Measurements from ENCODE around the gene FBXO31. TPM values are rescaled to one million over a fixed set of nuclear protein-coding genes. Genes with fewer than 3 reads are reported as not detected.
A peak's percentile ranks its signal among the peaks of the same experiment; 100 is the strongest.
"Not testable (repeated sequence)": the region's sequence is repeated elsewhere in the genome, so short reads cannot be mapped to it uniquely, and the experiment has no call there.

The FBXO31 gene
- total RNA-seq, 1 donor from 2014 or later, result 26.3 TPM

GRCh38 chr16:87411375-87412271, 28.0 kb upstream of the FBXO31 start:
- DNase-seq (ENCODE audit: low read depth), result no peak

DNA sequence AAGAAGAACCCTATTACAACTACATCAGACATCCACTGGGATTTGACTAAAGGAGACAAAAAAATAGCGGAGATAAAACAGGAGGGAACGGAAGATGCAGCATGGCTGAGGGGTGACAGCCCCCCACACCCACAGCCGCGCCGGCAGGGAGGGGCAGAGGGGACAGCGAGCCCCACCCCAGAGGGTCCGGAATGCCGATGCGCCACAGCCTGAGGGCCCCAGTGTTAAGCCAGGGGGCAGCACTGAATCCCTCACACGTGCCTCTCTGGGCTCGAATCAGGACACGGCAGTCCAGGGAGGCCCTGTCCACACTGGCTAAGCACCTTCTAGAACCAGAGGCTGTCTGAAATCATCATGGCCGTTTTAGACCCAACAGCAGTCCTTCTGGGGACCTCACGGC, 27.4 kb upstream of the FBXO31 start:
- no peak for DNase-seq (ENCODE audit: low read depth)

DNA sequence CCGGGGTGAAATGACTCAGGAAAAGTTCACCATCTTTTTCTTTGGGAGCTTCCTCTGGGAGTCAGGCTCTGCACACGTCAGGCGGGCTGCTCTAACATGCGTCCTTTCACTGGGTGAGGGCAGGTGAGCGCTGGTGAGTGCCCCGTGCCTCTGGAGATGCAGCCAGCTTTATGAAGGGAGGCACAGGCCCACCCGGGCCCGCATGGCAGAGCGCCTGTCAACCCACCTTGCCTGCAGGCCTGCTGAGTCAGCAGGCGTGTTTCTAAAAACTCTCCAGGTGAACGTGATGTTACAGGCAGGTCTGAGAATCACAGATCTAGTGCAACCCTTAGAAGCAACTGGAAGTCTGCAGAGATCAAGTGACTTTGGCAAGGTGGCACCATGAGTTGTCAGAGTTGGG, 27.0 kb upstream of the FBXO31 start:
- DNase-seq (ENCODE audit: low read depth), result no peak

GRCh38 chr16:87409781-87410180, 26.2 kb upstream of the FBXO31 start:
- DNase-seq (ENCODE audit: low read depth), result no peak

DNA sequence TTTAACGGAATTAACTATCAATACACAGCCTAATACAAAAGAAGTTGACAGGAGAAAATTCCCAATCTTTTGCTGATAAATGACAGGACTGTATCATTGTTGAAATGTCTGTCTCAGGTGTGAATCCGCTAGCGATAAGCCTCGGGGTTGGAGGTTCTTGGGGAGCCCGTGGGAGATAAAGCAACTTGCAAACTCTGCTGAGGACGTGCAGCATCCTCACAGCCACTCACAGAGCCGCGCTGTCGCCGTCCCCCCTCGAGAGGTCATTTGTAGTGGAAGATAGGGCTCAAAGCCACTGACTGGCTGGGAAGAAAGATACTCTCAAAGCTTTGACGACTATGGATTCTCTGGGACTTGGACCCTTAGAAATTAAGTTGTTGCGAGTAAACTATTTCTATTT, 25.6 kb upstream of the FBXO31 start:
- no peak for DNase-seq (ENCODE audit: low read depth)

GRCh38 chr16:87407511-87408112, 24.0 kb upstream of the FBXO31 start:
- DNase-seq (ENCODE audit: low read depth), result peak; percentile 94

GRCh38 chr16:87406495-87407088, 23.0 kb upstream of the FBXO31 start:
- DNase-seq (ENCODE audit: low read depth), result no peak

DNA sequence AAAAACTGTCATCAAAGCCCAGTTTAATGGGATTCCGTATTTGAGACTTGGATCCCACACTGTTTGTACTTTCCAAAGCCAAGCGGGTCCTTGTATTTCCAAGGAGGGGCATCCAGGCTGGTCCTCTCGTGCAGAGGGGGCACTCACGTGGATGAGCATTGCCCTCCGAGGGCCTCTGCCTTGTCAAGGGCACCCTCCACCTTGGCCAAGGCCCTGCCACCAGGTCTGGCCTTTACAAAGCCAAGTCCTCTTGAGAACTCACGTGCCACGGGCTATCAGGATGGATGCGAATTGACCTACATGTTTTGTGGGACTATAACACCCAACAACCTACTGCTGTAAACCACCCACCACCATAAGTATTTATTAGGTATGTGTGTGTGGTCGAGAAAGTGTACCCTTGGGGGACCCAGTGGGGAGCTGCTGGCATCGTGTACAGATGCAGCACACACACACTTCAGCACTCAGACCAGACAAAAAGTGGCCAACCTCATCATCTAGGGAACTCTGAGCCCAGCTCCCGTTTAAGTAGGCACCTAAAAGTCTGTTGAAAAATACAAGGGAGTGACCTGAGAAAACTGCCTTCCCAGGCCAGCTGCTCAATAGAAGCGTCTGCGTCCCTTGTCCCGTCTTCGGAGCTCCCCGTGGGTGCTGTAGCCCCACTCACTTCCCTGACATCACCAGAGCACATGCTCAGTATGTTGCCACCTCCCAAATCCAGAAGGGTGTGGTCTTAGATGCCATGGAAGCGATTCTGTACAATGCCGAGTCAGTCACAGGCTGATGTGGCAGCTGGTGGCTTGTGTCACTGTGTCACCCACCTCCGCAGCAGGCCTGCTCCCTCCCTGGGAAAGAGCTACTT, 21.4 kb upstream of the FBXO31 start:
- DNase-seq (ENCODE audit: low read depth), result no peak

DNA sequence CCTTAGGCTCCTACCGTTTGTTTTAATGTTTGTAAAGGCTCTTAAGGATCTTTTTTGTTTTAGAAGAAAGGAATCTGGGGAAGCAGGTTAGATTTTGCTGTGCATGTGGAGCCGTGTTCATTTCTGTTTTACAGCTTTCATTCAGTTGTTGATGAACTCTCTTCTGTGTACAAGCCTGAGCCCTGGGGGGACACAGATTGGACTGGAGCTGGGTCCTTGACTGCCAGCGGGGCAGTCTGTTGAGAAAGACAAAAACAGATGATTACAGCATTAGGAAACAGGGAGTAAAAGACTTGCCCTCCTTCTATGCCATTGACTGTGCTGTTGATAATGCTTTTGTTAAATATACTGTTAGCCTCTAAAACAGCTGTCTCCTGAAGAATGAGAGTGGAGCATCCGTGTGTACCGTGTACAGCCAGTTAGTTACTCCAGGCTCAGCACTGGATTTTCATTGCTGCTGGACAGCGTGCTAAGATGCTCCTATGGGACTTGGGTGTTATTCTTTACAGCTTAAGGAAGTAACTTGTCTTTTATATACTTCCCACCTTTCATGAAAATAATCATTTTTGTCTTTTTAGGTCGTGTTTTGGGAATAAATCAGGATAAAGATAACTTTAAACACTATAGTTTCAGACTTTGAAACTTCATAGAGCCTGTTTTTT, 11.7 kb upstream of the FBXO31 start:
- DNase-seq (ENCODE audit: low read depth), result no peak

- DNase-seq (ENCODE audit: low read depth), result no peak
Measured at GRCh38 chr16:87393680-87394055, 10.1 kb upstream of the FBXO31 start.

DNA sequence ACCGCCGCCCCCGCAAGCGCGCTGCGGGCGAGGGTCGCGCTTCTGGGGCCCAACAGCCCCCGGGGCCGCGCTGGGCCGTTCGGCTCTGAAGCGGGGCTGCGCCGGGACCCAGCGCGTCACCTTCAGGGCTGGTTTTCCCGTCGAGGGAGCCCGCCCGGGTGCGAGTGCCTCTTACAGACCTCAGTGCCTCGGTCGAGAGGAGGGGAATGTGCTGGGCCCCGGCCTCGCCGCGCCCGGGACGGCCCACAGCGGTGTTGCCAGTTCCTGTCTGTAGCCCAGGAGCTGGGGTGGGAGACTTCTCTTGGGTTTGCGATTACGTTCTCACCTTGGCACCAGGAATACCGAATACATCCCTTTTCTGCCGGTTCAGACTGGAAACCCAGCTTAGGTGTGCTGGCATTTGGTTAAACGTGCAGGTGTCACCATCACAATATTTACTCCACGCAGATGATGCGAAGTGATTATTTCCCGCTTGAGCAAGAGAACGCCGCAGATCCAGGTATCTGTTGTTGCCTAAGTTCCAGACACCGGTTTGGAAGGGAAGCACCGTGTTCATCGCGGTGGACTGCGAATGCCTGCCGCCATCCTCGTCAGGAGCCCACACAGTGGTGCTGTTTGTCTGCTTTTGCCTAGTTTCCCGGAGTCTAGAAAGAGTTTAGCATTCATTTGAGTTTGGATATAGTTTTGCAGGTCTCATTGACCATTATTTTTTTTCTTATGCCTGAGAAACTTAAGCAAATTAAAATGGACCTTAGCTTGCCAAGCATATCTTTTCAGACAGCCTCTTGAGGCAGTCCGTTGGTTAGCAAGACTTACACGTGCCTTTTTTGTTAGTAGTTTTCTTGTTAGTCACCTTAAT, 9.5 kb upstream of the FBXO31 start:
- DNase-seq (ENCODE audit: low read depth), result peak; percentile 54

GRCh38 chr16:87391950-87392820, 8.6 kb upstream of the FBXO31 start, which contains the start of gene MAP1LC3B:
Gene MAP1LC3B, plus strand, starts transcription at chr16:87392336. Its CDS starts 92 bp downstream, at chr16:87392428.
- DNase-seq (ENCODE audit: low read depth), result peak; percentile 82

DNA sequence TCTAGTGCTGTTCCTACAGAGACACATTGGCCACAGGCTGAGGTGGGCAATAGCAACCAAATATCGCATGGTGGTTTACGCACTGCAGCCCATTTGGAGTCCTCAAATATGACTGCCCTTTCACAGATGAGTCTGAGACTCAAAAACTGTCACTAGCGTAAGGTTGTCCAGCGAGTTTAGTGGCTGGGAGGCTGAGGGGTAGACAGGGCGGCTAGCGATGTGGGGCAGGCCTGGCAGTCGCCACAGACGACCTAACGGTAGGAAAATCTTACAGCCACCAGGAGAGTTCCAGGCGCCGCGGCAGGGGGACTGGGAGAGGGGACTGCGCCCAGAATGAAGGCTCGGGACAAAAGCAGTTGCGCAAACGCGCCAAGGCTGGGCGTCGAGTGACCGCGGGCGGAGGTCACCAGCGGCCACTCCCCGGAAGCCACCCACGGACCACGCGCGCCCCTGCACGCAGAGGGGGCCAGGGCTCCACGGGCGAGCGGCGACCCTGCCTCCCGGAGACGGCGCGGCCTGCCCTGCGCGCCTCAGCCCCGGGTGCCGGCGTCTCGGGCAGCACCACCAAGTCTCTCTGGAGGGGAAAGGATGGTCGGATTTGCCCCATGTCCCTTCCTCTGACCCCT, 7.9 kb upstream of the FBXO31 start:
- DNase-seq (ENCODE audit: low read depth), result no peak

GRCh38 chr16:87390641-87391323, 7.2 kb upstream of the FBXO31 start:
- DNase-seq (ENCODE audit: low read depth), result no peak

DNA sequence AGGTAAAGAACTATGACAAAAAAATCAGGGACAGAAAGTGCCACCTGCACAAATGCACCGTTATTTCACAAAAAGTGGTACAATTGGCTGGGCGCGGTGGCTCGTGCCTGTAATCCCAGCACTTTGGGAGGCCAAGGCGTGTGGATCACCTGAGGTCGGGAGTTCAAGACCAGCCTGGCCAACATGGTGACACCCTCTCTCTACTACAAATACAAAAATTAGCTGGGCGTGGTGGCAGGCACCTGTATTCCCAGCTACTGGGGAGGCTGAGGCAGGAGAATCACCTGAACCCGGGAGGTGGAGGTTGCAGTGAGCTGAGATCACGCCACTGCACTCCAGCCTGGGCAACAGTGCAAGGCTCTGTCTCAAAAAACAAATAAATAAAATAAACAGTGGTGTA, 6.3 kb upstream of the FBXO31 start:
- DNase-seq (ENCODE audit: low read depth), result not testable (repeated sequence)

- DNase-seq (ENCODE audit: low read depth), result no peak
Measured at GRCh38 chr16:87389245-87389644, 5.7 kb upstream of the FBXO31 start.

DNA sequence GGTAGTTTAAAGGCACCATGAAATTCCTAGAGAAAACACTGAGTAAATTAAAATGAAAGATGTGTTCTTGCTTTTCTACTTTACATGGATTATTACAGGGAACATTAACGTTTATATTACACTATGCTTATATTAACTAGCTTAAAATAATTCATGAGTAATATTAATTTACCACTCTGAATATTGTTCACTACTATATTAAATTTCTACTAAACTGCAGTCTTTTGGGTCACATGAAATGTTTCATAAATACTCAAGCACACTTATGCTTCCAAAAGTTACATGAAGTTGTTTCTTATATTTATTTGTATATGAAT, 5.2 kb upstream of the FBXO31 start:
- DNase-seq (ENCODE audit: low read depth), result no peak
